Choroid plexus epithelial cell (primary cell): Measurements from ENCODE around the gene MAB21L1.

ENCODE experiments used
- DNase-seq: peaks from one replicate; pipeline ENCODE4 v3.0.0-alpha.2; 2010; ENCODE audit warnings: low read depth
- H3K4me3 ChIP-seq: 2 replicates; pipeline ENCODE4 v1.5.1; 2011; ENCODE audit warnings: low read depth, mild to moderate bottlenecking, control low read depth, low read length, moderate library complexity
- CTCF ChIP-seq: conservative IDR thresholded peaks from 2 replicates; pipeline ENCODE4 v1.5.1; 2011; ENCODE audit warnings: low read depth, mild to moderate bottlenecking, control low read depth, inconsistent platforms, low read length, moderate library complexity

MAB21L1 gene

DNA sequence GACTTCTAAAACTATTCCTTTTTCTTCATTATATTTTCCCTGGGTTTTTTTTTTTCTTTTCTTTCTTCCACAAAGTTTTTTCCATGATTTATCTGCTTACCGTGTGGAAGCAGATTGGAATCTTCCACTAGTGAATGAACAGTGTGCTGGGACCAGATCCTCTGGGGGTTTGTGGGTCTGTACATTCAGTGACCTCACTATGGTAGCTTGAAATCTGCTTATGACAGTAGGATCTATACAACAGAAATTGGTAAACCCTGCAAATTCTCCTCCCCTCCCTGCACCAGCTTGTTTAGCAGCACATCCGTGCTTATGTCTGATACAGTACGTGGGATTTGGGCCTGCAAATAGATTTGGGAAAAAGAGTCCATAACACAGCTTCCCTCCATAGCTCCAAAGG lies 26.0 kb upstream of the MAB21L1 start:
- no peak overlapping the region for H3K4me3 ChIP-seq
- TF ChIP-seq CTCF: no peak
- DNase-seq: no peak

DNA sequence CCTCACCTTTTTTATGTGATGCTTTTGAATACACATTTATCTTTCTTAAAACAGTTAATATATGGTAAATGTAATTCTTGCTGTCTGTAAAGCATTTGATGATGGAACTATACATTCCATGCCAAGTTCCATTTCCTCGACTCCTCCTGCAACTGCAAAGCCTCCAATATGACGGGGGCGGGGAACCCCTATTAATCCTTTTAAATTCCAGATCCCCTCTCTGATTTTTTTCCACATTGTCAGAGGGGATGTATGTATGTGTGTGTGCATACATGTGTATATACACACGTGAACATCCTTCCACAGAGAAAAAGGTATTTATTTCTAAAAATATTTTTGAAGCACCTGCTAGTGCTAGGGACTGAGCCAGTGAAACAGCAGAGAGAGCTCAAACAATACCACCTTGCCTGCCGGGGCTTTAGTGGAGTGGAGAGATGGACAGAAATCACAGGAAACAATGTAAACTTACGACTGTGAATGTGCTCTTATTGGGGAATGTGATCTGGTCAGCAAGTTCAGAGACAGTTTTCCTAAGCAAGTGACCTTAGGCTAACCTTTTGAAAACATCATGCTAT lies 25.3 kb upstream of the MAB21L1 start:
- peak; percentile 4 for DNase-seq
- no peak overlapping the region for H3K4me3 ChIP-seq
- TF ChIP-seq CTCF: no peak

DNA sequence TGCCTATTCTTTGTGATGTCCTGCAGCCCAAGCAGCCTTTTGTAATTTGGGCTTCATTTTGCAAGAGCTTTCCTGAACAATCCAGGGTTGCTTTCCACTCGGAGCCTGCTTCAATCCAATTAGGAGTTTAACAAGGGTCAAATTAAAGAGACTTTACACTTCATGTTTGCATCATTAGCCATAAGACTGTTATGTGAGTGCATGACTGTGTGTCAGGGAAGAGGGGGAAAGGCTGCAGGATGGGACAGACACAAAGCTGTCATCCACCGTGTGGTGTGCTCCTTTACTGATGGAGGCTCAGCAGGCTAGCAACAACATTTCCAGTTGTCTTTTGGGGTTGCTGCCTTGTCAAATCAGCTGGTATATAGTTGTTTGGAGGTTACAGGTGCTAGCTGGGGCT lies 23.7 kb upstream of the MAB21L1 start:
- TF ChIP-seq CTCF: no peak
- no peak for DNase-seq
- no peak overlapping the region for H3K4me3 ChIP-seq

GRCh38 chr13:35499676-35500075 lies 23.2 kb upstream of the MAB21L1 start:
- no peak overlapping the region for H3K4me3 ChIP-seq
- DNase-seq: no peak
- no peak for TF ChIP-seq CTCF

GRCh38 chr13:35499196-35499662 lies 22.7 kb upstream of the MAB21L1 start:
- DNase-seq: no peak
- no peak for TF ChIP-seq CTCF

GRCh38 chr13:35498231-35498630 lies 21.7 kb upstream of the MAB21L1 start:
- TF ChIP-seq CTCF: no peak
- H3K4me3 ChIP-seq: no peak overlapping the region
- no peak for DNase-seq

More at GRCh38 chr13:35499196-35499662, 22.7 kb upstream of the MAB21L1 start:
- H3K4me3 ChIP-seq: no peak overlapping the region

GRCh38 chr13:35496761-35497386 lies 20.4 kb upstream of the MAB21L1 start:
- DNase-seq: no peak
- H3K4me3 ChIP-seq: no peak overlapping the region
- TF ChIP-seq CTCF: no peak
